NCI-H2227 treated with DMSO at 0.1 percent for 48 hours (cell line): ENCODE data around the gene THAP2.
A peak's percentile ranks its signal among the peaks of the same experiment; 100 is the strongest.
"Not testable (repeated sequence)": the region's sequence is repeated elsewhere in the genome, so short reads cannot be mapped to it uniquely, and the experiment has no call there.

Source experiments
- DNase-seq: peaks from one replicate; lab custom pipeline; 2025; lab: John Stamatoyannopoulos, UW

THAP2 gene

DNA sequence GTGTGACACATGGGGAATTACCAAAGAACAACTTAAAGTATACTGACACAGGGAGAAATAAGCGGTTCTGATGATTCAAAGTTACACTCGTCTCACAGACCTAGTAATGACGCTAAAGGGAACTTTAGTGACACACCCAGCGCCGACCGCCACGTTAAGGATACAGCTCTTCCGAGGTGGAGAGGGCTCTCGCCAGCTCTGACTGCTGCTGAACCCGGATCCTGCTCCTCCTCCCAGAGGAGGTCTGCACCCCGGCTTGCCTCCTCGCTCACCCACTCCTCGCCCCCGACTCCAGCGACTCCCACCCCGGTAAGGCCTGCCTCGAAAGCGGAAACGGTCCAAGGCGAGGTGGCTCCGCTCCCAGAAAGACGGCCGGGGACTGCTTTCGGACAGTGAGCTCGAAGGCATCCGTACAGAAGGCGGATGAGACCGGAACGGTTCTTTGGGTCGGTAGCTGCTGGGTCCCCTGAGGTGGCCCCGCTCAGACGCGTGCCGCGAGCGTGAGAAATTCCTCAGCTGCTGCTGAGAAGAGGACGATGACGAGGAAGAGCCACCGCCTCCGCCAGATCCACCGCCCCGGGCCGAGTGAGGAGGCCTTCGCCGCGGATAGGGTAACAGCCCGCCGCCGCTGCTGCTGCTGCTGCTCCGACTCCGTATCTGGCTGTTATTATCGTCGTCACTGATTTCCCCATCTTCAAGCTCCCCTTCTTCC, 1.1 kb upstream of the THAP2 start:
- DNase-seq, result peak; percentile 57

DNA sequence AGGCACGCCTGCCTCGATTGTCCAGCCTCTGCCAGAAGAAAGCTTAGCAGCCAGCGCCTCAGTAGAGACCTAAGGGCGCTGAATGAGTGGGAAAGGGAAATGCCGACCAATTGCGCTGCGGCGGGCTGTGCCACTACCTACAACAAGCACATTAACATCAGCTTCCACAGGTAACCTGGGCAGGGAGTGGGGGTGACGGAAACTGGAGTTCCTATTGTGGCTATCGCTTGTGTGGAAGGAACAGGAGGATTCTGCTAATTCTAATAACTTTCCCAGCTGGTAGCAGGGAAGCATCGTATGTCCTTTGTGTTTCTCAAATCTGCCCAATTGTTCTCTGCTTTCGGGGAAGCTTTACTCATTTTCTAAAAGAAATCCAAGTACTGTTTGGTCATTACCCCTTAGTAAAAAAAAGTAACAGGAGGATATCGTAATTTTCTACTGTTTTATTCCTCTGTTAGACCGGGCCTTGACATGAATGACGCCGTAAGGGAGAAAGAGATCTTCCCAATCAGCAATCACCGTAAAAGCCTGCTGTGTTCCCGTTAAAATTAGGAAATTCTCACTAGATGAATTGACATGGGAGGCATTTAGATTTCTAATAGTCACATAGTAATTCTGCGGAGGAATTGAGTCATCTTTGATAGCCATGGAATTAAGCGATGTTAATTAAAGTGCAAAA, 449 bp downstream of the THAP2 start:
- no peak for DNase-seq

DNA sequence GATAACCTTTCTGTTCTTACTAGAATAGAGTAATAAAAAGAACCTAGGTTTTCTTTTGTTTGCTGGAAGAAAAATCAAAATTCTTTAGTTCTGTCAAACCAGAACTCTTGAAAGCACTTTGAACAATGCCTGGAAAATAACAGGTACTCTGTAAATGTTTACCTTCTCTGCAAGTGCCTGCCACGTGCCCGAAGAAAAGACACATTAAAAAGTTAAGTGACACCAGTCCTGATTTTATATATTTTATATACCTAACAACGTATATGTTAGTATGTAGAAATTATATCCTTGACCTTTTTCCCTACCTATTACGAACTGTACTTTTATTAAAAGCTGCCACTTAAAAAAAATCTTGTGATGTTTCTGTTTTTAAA, 976 bp downstream of the THAP2 start:
- no peak for DNase-seq

DNA sequence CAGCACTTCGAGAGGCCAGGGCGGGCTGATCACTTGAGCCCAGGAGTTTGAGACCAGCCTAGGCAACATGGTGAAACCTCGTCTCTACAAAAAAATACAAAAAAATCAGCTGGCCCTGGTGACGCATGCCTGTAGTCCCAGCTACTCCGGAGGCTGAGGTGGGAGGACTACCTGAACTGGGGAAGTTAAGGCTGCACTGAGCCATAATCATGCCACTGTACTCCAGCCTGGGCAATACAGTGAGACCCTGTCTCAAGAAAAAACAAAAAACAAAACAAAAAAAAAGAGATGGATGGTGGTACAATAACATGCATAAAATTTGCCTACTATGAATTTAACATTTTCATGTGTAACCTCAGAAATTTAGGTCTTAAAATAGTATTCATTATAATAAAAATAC, 2.2 kb downstream of the THAP2 start:
- no peak for DNase-seq

DNA sequence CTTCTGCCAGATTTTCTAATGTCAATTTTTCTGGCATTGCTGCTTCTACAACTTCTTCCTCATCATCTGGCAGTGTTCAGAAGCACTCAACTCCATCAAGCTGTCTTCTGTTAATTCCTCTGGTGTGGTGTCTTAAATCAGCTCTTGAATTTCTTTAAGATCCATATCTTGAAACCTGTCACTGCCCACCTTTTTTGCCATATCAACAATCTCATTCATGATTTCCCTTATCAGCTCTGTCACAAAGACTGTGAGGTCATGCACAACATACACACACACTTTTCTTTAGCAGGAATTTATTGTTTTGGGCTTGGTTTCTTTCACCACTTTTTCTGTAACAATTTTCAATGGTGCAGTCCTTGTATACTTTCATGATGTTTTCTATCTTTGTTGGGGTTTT, 7.2 kb downstream of the THAP2 start:
- DNase-seq, result no peak

DNA sequence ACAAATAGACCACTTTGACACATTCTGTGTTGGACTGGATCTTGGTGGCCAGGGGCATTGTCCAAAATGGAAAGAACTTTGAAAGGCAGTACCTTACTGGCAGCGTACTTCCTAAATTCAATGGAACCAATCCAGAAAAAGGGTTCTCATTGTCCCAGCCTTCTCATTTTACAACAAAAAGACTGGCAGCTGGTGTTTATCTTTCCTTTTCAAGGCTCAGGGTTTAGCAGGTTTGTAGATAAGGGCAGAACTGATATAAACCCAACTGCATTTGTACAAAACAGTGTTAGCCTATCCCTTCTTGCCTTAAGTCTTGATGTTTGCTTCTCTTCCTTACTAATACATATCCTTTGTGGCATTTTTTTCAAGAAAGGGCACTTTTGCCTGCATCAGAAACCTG, 7.7 kb downstream of the THAP2 start:
- no peak for DNase-seq

DNA sequence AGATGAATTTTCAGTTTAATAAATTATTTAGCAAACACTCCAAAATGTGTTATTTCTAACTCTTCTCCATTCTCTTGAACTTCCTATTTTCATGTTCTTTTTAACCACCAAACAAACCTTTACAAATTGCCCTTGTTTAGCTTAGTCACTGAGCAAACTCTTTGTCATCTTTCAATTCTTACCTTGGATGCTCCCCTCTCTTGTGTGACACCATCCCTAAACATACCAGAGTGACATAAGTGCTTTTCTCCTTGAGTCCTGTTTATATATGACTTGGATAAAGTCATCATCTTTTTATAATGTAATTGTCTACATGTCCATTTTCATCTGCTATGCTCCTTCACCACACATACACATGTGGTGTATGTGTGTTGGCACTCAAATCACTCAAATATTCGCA, 18.4 kb downstream of the THAP2 start:
- no peak for DNase-seq

DNA sequence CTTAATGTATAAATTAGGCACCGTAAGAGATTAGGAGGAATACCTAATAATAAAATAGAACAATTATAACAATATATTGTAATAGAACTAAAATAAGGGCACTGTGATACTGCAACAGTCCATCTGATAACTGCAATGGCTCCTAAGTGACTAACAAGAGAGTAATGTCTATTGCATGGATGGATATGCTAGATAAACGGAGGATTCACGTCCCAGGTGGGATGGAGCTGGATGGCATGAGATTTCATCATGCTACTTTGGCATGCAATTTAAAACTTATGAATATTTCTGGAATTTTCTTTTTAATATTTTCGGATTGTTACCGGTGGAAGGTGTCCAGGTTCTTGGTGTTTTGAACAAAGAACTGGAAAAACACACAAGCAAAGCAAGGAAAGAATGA, 19.5 kb downstream of the THAP2 start:
- no peak for DNase-seq

DNA sequence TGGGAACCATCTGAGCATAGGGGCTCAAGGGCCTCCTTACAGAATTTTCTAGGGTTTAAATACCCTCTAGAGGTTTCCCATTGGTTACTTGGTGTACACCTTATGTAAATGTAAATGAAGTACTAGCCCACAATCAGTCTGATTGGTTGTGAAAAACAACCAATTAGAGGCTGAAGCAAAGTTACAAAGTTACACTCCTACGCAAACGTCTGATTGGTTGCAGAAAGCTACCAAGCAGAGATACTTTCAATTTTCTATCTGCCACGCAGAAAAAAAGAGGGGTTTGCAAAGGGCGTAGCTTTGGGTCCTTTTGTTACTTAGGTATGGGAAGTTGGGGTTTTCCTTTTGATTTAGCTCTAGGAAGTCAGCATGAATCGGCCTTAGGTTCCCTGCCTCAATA, 20.0 kb downstream of the THAP2 start:
- DNase-seq, result no peak

DNA sequence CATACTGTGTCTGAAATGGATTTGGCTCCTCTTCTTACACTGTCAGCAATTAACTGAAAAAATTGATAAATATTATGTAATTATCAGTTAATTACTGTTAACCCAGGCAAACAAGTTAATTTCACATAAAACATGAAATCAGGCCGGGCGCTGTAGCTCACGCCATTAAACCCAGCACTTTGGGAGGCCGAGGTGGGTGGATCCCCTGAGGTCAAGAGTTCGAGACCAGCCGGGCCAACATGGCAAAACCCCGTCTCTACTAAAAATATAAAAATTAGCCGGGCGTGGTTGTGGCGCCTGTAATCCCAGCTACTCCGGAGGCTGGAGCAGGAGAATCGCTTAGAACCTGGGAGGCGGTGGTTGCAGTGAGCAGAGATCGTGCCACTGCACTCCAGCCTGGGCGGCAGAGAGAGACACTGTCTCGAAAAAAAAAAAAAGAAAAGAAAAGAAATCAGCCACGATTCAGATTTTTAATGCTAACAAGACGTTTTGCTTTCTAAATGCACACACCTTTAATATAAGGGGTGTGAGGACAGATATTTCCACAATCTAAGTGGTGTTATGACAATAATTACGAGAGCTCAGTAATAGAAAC, 21.3 kb downstream of the THAP2 start:
- DNase-seq, result peak; percentile 10

DNA sequence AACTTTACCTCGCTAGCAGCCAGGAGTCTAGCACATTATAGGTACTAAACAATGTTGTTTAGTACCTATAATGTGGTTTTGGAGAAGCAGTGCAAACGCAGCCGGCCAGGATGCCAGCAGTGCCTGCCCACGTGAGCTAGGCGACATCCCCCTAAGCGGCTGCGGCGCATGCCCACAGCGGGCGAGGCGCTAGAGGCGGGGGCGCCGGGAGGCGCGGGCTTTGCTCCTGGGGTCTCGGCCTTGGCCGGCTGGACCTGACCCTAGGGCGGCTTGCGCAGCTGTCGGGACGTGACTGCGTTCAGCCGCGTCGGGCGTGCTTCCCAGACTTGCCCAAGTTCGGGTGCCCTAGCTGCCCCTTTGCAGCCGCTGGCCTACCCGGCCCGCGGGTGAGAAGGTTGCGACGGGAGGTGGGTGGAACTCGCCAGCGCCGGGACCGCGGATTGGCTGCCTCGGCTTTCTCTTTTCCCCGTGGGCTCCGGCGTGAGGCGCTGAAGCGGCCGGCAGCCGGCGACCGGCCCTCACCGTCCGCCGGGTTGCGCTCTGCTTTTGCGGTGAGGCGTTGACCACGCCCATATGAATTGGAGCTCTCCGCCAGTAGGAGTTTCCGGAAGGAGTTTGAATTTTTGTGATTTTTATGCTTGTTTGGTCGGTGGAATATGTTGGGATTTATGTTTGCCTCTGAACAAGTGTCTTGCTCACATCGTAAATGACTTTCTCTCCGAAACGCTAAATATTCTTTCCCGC, 22.0 kb downstream of the THAP2 start, which contains the start of gene TMEM19:
Gene TMEM19 (plus strand): TSS at position 169 of the 744 bp plus-strand sequence. CDS start 599 bp downstream, outside the sequence.
- peak; percentile 92 for DNase-seq

DNA sequence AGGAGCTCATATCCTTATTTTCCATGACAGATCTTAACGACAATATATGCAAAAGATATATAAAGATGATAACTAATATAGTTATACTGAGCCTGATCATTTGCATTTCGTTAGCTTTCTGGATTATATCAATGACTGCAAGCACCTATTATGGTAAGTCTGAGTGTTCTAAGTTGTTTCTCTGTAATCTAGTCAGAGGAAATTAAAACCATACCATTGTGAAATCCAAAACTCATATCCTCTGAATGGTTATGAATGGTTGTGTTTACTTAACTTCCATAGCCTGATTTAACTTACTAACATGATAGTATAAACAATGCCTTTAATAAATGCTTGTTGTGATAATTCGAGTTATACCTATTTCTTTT, 22.5 kb downstream of the THAP2 start:
- DNase-seq, result no peak

DNA sequence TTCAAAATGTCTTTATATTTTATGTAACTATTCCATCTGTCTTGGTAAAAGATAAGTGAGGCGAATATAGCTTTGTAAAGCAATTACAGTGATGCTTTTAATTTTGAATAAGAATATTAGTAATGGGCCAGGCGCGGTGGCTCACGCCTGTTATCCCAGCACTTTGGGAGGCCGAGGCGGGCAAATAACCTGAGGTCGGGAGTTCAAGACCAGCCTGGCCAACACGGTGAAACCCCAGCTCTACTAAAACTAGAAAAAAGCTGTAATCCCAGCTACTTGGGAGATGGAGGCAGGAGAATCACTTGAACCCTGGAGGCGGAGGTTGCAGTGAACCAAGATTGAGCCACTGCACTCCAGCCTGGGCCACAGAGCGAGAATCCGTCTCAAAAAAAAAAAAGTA, 23.1 kb downstream of the THAP2 start:
- DNase-seq, result not testable (repeated sequence)

DNA sequence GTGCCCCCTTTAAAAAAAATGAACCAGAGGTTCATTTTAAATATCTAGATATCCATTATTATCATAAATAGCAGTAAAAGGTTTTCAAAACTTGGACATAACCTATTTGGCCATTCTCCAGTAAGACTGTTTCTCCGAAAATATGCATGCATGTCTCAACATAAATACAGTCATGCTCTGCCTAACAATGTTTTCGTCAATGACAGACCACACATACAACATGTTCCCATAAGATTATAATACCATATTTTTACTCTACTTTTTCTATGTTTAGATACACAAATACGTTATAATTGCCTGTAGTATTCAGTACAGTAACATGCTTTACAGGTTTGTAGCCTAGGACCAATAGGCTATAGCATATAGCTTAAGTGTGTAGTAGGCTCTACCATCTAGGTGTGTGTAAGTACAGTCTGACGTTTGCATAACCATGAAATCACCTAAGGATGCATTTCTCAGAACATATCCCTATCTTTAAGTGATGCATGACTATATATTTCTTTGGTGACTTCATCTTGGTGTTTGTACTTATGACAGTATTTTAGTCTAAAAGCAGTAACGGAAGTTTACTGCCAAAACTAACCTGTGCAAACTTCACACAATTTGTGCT, 25.0 kb downstream of the THAP2 start:
- no peak for DNase-seq

DNA sequence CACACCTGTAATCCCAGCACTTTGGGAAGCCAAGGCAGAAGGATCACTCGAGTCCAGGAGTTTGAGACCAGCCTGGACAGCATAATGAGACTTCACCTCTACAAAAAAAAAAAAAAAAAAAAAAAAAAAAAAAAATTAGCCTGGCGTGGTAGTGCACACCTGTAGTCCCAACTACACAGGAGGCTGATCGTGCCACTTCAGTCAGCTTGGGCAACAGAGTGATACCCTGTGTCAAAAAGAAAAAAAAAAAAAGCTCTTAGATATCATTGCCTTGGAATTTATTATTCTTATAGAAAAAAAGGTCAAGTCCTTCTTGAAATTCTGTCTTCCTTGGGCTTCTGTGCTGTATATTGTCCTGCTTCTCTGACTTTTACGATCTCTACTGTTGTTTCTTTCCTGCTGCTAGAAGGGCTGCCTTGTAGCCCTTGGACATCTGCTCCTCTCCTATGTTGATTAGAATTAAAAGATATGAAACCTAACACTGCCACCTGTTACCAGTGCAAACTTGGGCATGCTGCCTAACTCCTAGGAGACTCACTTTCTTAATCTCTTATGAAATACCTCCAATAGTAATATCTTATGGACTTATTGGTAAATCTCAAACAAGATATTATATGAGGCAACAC, 27.5 kb downstream of the THAP2 start:
- DNase-seq, result no peak

DNA sequence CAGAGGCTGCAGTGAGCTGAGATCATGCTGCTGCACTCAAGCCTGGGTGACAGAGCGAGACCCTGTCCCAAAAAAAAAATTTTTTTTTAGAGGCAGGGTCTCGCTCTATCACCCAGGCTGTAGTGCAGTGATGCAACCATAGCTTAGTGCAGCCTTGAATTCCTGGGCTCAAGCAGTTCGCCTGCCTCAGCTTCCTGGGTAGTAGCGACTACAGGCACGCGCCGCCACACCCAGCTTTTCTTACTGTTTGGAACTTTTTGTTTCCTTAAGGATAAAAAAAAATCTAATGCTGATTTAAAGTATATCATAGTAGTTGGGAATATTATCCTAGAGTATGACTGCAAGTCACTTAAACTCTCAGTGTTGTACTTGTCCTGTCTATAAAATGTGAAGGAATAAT, 29.0 kb downstream of the THAP2 start:
- DNase-seq, result no peak

DNA sequence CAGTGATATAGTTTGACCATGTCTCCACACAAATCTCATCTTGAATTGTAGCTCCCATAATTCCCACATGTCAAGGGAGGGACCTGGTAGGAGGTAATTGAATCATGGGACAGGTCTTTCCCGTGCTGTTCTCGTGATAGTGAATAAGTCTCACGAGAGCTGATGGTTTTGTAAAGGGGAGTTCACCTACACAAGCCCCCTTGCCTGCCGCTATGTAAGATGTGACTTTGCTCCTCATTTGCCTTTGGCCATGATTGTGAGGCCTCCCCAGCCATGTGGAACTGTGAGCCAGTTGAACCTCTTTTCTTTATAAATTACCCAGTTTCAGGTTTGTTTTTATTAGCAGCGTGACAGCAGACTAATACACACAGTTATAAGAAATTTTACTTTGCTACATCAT, 29.6 kb downstream of the THAP2 start:
- DNase-seq, result not testable (repeated sequence)

DNA sequence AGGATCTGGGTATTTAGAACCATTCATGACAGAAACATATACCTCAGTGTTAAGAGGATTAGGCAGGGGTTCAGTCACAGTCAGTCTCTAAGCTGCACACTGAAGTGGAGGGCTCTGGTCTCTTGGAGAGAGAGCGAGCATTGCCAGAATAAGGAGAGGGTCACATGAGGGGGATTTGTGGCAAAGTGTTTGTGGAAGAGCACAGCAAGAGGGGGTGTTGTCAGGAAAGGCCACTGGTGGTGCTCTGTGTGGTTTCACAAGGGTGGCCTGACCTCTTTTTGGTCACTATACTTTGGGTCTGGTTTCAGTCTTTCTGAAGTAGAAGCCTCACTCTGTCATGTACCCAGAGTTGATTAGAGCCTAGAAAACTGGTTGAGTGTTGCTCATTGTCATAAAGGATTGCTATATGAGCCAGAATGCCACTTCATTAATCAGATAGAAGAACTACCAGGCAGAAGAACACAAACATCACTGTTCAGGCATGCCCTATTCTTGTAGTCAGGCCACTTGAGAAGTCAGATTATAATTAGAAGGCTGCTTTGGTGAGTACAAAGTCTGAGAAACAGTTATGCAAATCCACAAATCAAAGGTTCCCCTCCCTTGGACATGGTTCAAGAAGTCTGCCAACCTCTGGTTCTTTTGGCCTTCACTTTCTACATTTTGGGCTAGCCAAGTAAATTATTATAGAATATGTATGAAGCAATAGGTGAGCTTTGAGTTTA, 30.2 kb downstream of the THAP2 start:
- no peak for DNase-seq

DNA sequence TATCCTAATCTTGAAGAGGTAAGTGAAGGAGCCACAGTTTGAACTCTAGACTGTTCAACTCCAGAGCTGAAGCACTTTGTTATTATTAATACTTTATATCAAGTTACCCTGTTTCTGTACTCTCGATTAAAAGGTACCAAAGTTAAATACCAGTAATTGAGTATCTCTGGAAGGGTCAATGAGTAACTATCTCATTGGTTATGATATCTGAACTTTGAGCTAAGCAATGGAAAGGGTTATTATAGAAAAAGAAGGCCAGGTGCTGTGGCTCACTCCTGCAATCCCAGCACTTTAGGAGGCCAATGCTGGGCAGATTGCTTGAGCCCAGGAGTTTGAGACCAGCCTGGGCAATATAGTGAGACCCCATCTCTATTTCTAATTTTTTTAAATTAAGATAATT, 31.7 kb downstream of the THAP2 start:
- no peak for DNase-seq

DNA sequence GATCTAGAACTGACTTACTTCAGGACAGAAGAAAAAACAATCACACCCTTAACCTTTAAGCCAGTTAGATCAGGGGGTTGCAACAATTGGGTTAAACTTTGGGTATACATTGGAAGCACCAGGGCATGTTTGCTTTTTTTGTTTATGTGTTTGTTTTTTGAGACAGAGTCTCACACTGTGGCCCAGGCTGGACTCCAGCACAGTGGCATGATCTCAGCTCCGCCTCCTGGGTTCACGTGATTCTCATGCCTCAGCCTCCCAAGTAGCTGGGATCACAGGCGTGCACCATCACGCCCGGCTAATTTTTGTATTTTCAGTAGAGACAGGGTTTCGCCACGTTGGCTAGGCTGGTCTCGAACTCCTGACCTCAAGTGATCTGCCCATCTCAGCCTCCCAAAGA, 38.1 kb downstream of the THAP2 start:
- not testable (repeated sequence) for DNase-seq

DNA sequence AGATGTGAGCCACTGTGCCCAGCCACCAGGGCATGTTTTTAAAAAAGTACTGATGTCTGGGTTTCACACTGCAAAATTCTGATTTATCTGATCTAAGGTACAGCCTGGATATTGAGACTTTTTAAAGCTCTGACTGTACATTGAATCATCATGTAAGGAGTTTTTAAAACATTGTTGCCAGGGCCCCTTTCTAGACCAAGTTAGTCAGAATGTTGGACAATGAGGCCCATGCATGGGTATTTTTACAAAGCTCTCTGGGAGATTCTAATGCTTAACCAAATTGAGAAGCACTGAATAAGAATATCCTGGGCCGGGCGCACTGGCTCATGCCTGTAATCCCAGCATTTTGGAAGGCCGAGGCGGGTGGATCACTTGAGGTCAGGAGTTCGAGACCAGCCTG, 38.5 kb downstream of the THAP2 start:
- no peak for DNase-seq
